Fibroblast of mammary gland (primary cell): ENCODE data around the gene MICU1.

Source experiments
- DNase-seq: peaks from one replicate; pipeline ENCODE4 v3.0.0-alpha.2; 2010; ENCODE audit warnings: low read depth
- H3K4me3 ChIP-seq: 2 replicates; pipeline ENCODE4 v1.5.1; 2011; ENCODE audit warnings: low read depth, mild to moderate bottlenecking, low read length, moderate library complexity; ENCODE audit not compliant: control insufficient read depth
- CTCF ChIP-seq: conservative IDR thresholded peaks from 2 replicates; pipeline ENCODE4 v1.5.1; 2011; ENCODE audit warnings: low read depth, low read length, inconsistent platforms; ENCODE audit not compliant: control insufficient read depth, insufficient read depth

MICU1 gene

GRCh38 chr10:72426986-72427385 is 198.9 kb downstream of the MICU1 start:
- no peak overlapping the region for H3K4me3 ChIP-seq
- TF ChIP-seq CTCF = no peak
- DNase-seq = no peak

- TF ChIP-seq CTCF = no peak
- DNase-seq = no peak
- H3K4me3 ChIP-seq = no peak overlapping the region
Observed at GRCh38 chr10:72425133-72425532, 200.7 kb downstream of the MICU1 start.

- DNase-seq = no peak
- H3K4me3 ChIP-seq = no peak overlapping the region
- no peak for TF ChIP-seq CTCF
Observed at GRCh38 chr10:72424561-72424960, 201.3 kb downstream of the MICU1 start.

- no peak overlapping the region for H3K4me3 ChIP-seq
- DNase-seq = no peak
- no peak for TF ChIP-seq CTCF
Observed at GRCh38 chr10:72423426-72423825, 202.5 kb downstream of the MICU1 start.

- DNase-seq = no peak
- H3K4me3 ChIP-seq = no peak overlapping the region
- no peak for TF ChIP-seq CTCF
Observed at GRCh38 chr10:72421885-72422540, 203.9 kb downstream of the MICU1 start.

GRCh38 chr10:72419241-72419640 is 206.6 kb downstream of the MICU1 start:
- H3K4me3 ChIP-seq = no peak overlapping the region
- no peak for DNase-seq
- no peak for TF ChIP-seq CTCF

- H3K4me3 ChIP-seq = no peak overlapping the region
- no peak for TF ChIP-seq CTCF
- no peak for DNase-seq
Observed at GRCh38 chr10:72418679-72419078, 207.2 kb downstream of the MICU1 start.
